Measurements from ENCODE around the gene GAB4. TPM values are rescaled to one million over a fixed set of nuclear protein-coding genes. Genes with fewer than 3 reads are reported as not detected.

The GAB4 gene
- total RNA-seq: not detected

GRCh38 chr22:17007852-17008731 lies at the start of gene GAB4:
Gene GAB4 (minus strand): TSS chr22:17008222. CDS start chr22:17008114, 108 bp downstream.
- H3K27ac ChIP-seq: no peak within 1 kb of the TSS
- DNase-seq: no peak
- H3K4me3 ChIP-seq: no peak within 1 kb of the TSS
- no peaks in the 10 kb centered on the region for H3K9me3 ChIP-seq
- H3K27me3 ChIP-seq: no peaks in the 10 kb centered on the region
- no peak within 1 kb of the TSS for H3K9ac ChIP-seq (ENCODE audit: low read depth in 2 of 2, low read length in 2 of 2)
- no peaks in the 10 kb centered on the region for H3K4me1 ChIP-seq
- intact Hi-C loops (cut with DNase I): no loop called here
- H3K36me3 ChIP-seq: no peaks in the 10 kb centered on the region
- TF ChIP-seq CTCF (IDR thresholded peaks at IDR 0.05): no peak

GRCh38 chr22:17056807-17057206 lies 48.8 kb upstream of the GAB4 start:
- intact Hi-C loops (cut with DNase I): loop anchor here (10.0 kb wide), 1 partner anchor 142 kb away; no protein-coding TSS in a partner anchor
- no peaks in the 10 kb centered on the region for H3K4me1 ChIP-seq

GRCh38 chr22:17056058-17056457 lies 48.0 kb upstream of the GAB4 start:
- H3K4me1 ChIP-seq: no peaks in the 10 kb centered on the region
- H3K36me3 ChIP-seq: no peaks in the 10 kb centered on the region
- H3K27ac ChIP-seq: no peak overlapping the region
- H3K9ac ChIP-seq (ENCODE audit: low read depth in 2 of 2, low read length in 2 of 2): no peak overlapping the region
- DNase-seq: no peak
- H3K27me3 ChIP-seq: no peaks in the 10 kb centered on the region
- no peak overlapping the region for H3K4me3 ChIP-seq
- intact Hi-C loops (cut with DNase I): loop anchor here (10.0 kb wide), 1 partner anchor 141 kb away; no protein-coding TSS in a partner anchor
- no peaks in the 10 kb centered on the region for H3K9me3 ChIP-seq
- TF ChIP-seq CTCF (IDR thresholded peaks at IDR 0.05): no peak

More at GRCh38 chr22:17056807-17057206, 48.8 kb upstream of the GAB4 start:
- Histone ChIP-seq H3K9me3 (no peaks in the 10 kb centered on the region), H3K4me3 (no peak overlapping the region), H3K36me3 (no peaks in the 10 kb centered on the region), H3K27ac (no peak overlapping the region), H3K9ac (ENCODE audit: low read depth in 2 of 2, low read length in 2 of 2) (no peak overlapping the region), H3K27me3 (no peaks in the 10 kb centered on the region)
- no peak for TF ChIP-seq CTCF (IDR thresholded peaks at IDR 0.05)
- no peak for DNase-seq

- H3K27ac ChIP-seq: no peak overlapping the region
- no peak for TF ChIP-seq CTCF (IDR thresholded peaks at IDR 0.05)
- no peaks in the 10 kb centered on the region for H3K9me3 ChIP-seq
- H3K36me3 ChIP-seq: no peaks in the 10 kb centered on the region
- intact Hi-C loops (cut with DNase I): no loop called here
- H3K27me3 ChIP-seq: no peaks in the 10 kb centered on the region
- H3K9ac ChIP-seq (ENCODE audit: low read depth in 2 of 2, low read length in 2 of 2): no peak overlapping the region
- no peak for DNase-seq
- H3K4me3 ChIP-seq: no peak overlapping the region
- H3K4me1 ChIP-seq: no peaks in the 10 kb centered on the region
Observed at GRCh38 chr22:17047656-17048055, 39.6 kb upstream of the GAB4 start.

- intact Hi-C loops (cut with DNase I): no loop called here
- Histone ChIP-seq H3K27ac (no peak overlapping the region), H3K4me3 (no peak overlapping the region), H3K9ac (ENCODE audit: low read depth in 2 of 2, low read length in 2 of 2) (no peak overlapping the region), H3K36me3 (no peaks in the 10 kb centered on the region), H3K27me3 (no peaks in the 10 kb centered on the region), H3K4me1 (no peaks in the 10 kb centered on the region), H3K9me3 (no peaks in the 10 kb centered on the region)
- TF ChIP-seq CTCF (IDR thresholded peaks at IDR 0.05): no peak
- no peak for DNase-seq
Observed at GRCh38 chr22:17046566-17047348, 38.7 kb upstream of the GAB4 start.

All from colonic mucosa (tissue), 4 donors.